ENCODE measurements around the gene TNFRSF6B.

The TNFRSF6B gene

GRCh38 chr20:63694584-63695423 lies 1.6 kb upstream of the TNFRSF6B start:
- TF ChIP-seq, protein P1, sequence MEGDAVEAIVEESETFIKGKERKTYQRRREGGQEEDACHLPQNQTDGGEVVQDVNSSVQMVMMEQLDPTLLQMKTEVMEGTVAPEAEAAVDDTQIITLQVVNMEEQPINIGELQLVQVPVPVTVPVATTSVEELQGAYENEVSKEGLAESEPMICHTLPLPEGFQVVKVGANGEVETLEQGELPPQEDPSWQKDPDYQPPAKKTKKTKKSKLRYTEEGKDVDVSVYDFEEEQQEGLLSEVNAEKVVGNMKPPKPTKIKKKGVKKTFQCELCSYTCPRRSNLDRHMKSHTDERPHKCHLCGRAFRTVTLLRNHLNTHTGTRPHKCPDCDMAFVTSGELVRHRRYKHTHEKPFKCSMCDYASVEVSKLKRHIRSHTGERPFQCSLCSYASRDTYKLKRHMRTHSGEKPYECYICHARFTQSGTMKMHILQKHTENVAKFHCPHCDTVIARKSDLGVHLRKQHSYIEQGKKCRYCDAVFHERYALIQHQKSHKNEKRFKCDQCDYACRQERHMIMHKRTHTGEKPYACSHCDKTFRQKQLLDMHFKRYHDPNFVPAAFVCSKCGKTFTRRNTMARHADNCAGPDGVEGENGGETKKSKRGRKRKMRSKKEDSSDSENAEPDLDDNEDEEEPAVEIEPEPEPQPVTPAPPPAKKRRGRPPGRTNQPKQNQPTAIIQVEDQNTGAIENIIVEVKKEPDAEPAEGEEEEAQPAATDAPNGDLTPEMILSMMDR (IDR thresholded peaks at IDR 0.05; ENCODE audit: control insufficient read depth, extremely low read depth, insufficient read depth), result no peak
- no peak overlapping the region for H3K4me3 ChIP-seq (ENCODE audit: low read depth, low read length)
- DNase-seq (ENCODE audit: low read depth), result no peak

DNA sequence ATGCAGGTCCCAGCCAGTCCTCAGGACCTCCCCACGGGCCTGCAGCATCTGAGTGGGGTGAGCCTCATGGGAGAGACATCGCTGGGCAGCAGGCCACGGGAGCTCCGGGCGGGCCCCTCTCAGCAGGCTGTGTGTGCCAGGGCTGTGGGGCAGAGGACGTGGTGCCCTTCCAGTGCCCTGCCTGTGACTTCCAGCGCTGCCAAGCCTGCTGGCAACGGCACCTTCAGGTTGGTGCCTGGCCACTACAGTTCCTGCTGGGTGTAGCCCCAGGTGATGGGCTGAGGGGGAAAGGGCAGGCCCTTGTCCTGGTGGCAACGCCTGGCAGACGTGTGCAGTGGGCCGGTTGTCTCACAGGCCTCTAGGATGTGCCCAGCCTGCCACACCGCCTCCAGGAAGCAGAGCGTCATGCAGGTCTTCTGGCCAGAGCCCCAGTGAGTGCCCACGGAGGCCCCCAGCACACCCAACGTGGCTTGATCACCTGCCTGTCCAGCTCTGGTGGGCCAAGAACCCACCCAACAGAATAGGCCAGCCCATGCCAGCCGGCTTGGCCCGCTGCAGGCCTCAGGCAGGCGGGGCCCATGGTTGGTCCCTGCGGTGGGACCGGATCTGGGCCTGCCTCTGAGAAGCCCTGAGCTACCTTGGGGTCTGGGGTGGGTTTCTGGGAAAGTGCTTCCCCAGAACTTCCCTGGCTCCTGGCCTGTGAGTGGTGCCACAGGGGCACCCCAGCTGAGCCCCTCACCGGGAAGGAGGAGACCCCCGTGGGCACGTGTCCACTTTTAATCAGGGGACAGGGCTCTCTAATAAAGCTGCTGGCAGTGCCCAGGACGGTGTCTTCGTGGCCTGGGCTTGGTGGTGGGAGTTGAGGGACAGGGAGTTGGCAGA lies 787 bp upstream of the TNFRSF6B start:
- no peak for DNase-seq (ENCODE audit: low read depth)
- H3K4me3 ChIP-seq (ENCODE audit: low read depth, low read length), result no peak overlapping the region
- TF ChIP-seq, protein P1 (IDR thresholded peaks at IDR 0.05; ENCODE audit: control insufficient read depth, extremely low read depth, insufficient read depth), result no peak

GRCh38 chr20:63696306-63696627 lies 185 bp upstream of the TNFRSF6B start:
- TF ChIP-seq, protein P1 (IDR thresholded peaks at IDR 0.05; ENCODE audit: control insufficient read depth, extremely low read depth, insufficient read depth), result no peak
- H3K4me3 ChIP-seq (ENCODE audit: low read depth, low read length), result no peak overlapping the region
- DNase-seq (ENCODE audit: low read depth), result no peak

DNA sequence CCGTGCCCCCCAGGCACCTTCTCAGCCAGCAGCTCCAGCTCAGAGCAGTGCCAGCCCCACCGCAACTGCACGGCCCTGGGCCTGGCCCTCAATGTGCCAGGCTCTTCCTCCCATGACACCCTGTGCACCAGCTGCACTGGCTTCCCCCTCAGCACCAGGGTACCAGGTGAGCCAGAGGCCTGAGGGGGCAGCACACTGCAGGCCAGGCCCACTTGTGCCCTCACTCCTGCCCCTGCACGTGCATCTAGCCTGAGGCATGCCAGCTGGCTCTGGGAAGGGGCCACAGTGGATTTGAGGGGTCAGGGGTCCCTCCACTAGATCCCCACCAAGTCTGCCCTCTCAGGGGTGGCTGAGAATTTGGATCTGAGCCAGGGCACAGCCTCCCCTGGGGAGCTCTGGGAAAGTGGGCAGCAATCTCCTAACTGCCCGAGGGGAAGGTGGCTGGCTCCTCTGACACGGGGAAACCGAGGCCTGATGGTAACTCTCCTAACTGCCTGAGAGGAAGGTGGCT lies 960 bp downstream of the TNFRSF6B start:
- no peak overlapping the region for H3K4me3 ChIP-seq (ENCODE audit: low read depth, low read length)
- no peak for DNase-seq (ENCODE audit: low read depth)
- TF ChIP-seq, protein P1 (IDR thresholded peaks at IDR 0.05; ENCODE audit: control insufficient read depth, extremely low read depth, insufficient read depth), result no peak

DNA sequence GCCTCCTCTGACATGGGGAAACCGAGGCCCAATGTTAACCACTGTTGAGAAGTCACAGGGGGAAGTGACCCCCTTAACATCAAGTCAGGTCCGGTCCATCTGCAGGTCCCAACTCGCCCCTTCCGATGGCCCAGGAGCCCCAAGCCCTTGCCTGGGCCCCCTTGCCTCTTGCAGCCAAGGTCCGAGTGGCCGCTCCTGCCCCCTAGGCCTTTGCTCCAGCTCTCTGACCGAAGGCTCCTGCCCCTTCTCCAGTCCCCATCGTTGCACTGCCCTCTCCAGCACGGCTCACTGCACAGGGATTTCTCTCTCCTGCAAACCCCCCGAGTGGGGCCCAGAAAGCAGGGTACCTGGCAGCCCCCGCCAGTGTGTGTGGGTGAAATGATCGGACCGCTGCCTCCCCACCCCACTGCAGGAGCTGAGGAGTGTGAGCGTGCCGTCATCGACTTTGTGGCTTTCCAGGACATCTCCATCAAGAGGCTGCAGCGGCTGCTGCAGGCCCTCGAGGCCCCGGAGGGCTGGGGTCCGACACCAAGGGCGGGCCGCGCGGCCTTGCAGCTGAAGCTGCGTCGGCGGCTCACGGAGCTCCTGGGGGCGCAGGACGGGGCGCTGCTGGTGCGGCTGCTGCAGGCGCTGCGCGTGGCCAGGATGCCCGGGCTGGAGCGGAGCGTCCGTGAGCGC lies 1.6 kb downstream of the TNFRSF6B start:
- H3K4me3 ChIP-seq (ENCODE audit: low read depth, low read length), result no peak overlapping the region
- TF ChIP-seq, protein P1 (IDR thresholded peaks at IDR 0.05; ENCODE audit: control insufficient read depth, extremely low read depth, insufficient read depth), result no peak

GRCh38 chr20:63698739-63699465 lies 2.5 kb downstream of the TNFRSF6B start:
- no peak for DNase-seq (ENCODE audit: low read depth)
- TF ChIP-seq, protein P1 (IDR thresholded peaks at IDR 0.05; ENCODE audit: control insufficient read depth, extremely low read depth, insufficient read depth), result no peak
- H3K4me3 ChIP-seq (ENCODE audit: low read depth, low read length), result no peak overlapping the region

More for the DNA sequence above, 1.6 kb downstream of the TNFRSF6B start:
- no peak for DNase-seq (ENCODE audit: low read depth)
